Measurements from ENCODE around the gene PCED1B. TPM values are rescaled to one million over a fixed set of nuclear protein-coding genes. Genes with fewer than 3 reads are reported as not detected.

Gene PCED1B
- total RNA-seq, 6 donors from 2014 or later: 4.6 to 53.4 (median 11.7) TPM

GRCh38 chr12:47110011-47110541, 30.7 kb downstream of the PCED1B start:
- no peak overlapping the region for H3K4me3 ChIP-seq
- DNase-seq (no peak), ATAC-seq (ENCODE audit: low FRiP score in 2 of 2) (no peak)
- H3K36me3 ChIP-seq: no peaks in the 10 kb centered on the region
- H3K4me1 ChIP-seq: no peaks in the 10 kb centered on the region
- TF ChIP-seq POLR2A (IDR thresholded peaks at IDR 0.05) (no peak), POLR2AphosphoS5 (IDR thresholded peaks at IDR 0.05) (no peak), EP300 (IDR thresholded peaks at IDR 0.05) (no peak)
- TF ChIP-seq, protein P1, sequence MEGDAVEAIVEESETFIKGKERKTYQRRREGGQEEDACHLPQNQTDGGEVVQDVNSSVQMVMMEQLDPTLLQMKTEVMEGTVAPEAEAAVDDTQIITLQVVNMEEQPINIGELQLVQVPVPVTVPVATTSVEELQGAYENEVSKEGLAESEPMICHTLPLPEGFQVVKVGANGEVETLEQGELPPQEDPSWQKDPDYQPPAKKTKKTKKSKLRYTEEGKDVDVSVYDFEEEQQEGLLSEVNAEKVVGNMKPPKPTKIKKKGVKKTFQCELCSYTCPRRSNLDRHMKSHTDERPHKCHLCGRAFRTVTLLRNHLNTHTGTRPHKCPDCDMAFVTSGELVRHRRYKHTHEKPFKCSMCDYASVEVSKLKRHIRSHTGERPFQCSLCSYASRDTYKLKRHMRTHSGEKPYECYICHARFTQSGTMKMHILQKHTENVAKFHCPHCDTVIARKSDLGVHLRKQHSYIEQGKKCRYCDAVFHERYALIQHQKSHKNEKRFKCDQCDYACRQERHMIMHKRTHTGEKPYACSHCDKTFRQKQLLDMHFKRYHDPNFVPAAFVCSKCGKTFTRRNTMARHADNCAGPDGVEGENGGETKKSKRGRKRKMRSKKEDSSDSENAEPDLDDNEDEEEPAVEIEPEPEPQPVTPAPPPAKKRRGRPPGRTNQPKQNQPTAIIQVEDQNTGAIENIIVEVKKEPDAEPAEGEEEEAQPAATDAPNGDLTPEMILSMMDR (IDR thresholded peaks at IDR 0.05): no peak
- H3K27ac ChIP-seq: no peak overlapping the region
- H3K27me3 ChIP-seq: no peaks in the 10 kb centered on the region
- WGBS, 2 donors: 94 to 98% methylated on average over 2 of the region's 2 CpGs
- no peaks in the 10 kb centered on the region for H3K9me3 ChIP-seq

- ATAC-seq (ENCODE audit: low FRiP score in 2 of 2) (no peak), DNase-seq (no peak)
- no peaks in the 10 kb centered on the region for H3K36me3 ChIP-seq
- TF ChIP-seq, protein P1 (IDR thresholded peaks at IDR 0.05): no peak
- no peak for TF ChIP-seq EP300 (IDR thresholded peaks at IDR 0.05)
- no peak for TF ChIP-seq POLR2A (IDR thresholded peaks at IDR 0.05)
- TF ChIP-seq POLR2AphosphoS5 (IDR thresholded peaks at IDR 0.05): no peak
- H3K27ac ChIP-seq: no peak overlapping the region
- no peak overlapping the region for H3K4me3 ChIP-seq
- 80 to 91% methylated on average over 2 of the region's 2 CpGs for WGBS, 2 donors
- H3K27me3 ChIP-seq: no peaks in the 10 kb centered on the region
- no peaks in the 10 kb centered on the region for H3K9me3 ChIP-seq
- H3K4me1 ChIP-seq: no peaks in the 10 kb centered on the region
Observed at GRCh38 chr12:47110718-47111391, 31.4 kb downstream of the PCED1B start.

- DNase-seq (no peak), ATAC-seq (ENCODE audit: low FRiP score in 2 of 2) (no peak)
- 89 to 94% methylated on average over 2 of the region's 2 CpGs for WGBS, 2 donors
- Histone ChIP-seq H3K4me1 (no peaks in the 10 kb centered on the region), H3K9me3 (no peaks in the 10 kb centered on the region), H3K36me3 (no peaks in the 10 kb centered on the region), H3K27me3 (no peaks in the 10 kb centered on the region), H3K27ac (no peak overlapping the region), H3K4me3 (no peak overlapping the region)
- TF ChIP-seq POLR2AphosphoS5 (IDR thresholded peaks at IDR 0.05) (no peak), POLR2A (IDR thresholded peaks at IDR 0.05) (no peak), EP300 (IDR thresholded peaks at IDR 0.05) (no peak)
- TF ChIP-seq, protein P1 (IDR thresholded peaks at IDR 0.05): no peak
Observed at GRCh38 chr12:47111392-47111778, 32.0 kb downstream of the PCED1B start.

DNA sequence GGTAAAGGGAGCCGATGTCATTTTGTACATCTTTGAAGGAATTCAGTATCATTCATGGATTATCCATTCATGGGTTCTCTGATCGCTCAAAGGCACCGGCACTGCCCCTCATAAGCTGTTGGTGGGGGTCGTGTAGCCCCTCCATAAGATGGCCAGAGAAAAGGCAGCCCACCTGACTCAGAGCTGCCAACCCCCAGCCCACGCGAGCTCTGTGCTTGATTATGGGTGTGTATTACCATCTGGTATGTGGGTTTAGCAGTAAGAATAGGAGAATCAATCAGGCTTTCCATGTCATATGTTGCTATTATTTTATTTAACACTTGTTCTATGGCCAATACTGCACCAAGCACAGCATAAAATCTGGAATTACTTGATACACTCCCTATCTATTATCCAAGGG, 32.4 kb downstream of the PCED1B start:
- ATAC-seq (ENCODE audit: low FRiP score in 2 of 2): no peak
- 90 to 95% methylated on average over 3 to 6 of the region's 6 CpGs for WGBS, 2 donors
- no peak overlapping the region for H3K4me3 ChIP-seq
- no peak for TF ChIP-seq EP300 (IDR thresholded peaks at IDR 0.05)
- no peak for TF ChIP-seq POLR2A (IDR thresholded peaks at IDR 0.05)
- TF ChIP-seq, protein P1 (IDR thresholded peaks at IDR 0.05): no peak
- no peak for TF ChIP-seq POLR2AphosphoS5 (IDR thresholded peaks at IDR 0.05)
- no peaks in the 10 kb centered on the region for H3K9me3 ChIP-seq
- no peak overlapping the region for H3K27ac ChIP-seq
- H3K27me3 ChIP-seq: no peaks in the 10 kb centered on the region
- no peaks in the 10 kb centered on the region for H3K4me1 ChIP-seq
- no peaks in the 10 kb centered on the region for H3K36me3 ChIP-seq
- DNase-seq: no peak

GRCh38 chr12:47112679-47113078, 33.3 kb downstream of the PCED1B start:
- Histone ChIP-seq H3K27ac (no peak overlapping the region), H3K4me3 (no peak overlapping the region), H3K36me3 (no peaks in the 10 kb centered on the region), H3K9me3 (no peaks in the 10 kb centered on the region), H3K4me1 (no peaks in the 10 kb centered on the region), H3K27me3 (no peaks in the 10 kb centered on the region)
- WGBS, 2 donors: 69 to 80% methylated on average over 2 of the region's 2 CpGs
- DNase-seq (no peak), ATAC-seq (ENCODE audit: low FRiP score in 2 of 2) (no peak)
- TF ChIP-seq EP300 (IDR thresholded peaks at IDR 0.05) (no peak), POLR2AphosphoS5 (IDR thresholded peaks at IDR 0.05) (no peak), POLR2A (IDR thresholded peaks at IDR 0.05) (no peak)
- TF ChIP-seq, protein P1 (IDR thresholded peaks at IDR 0.05): no peak

All from upper lobe of left lung (tissue), 6 donors.